ENCODE measurements around the gene VPS18.
"Not testable (repeated sequence)": the region's sequence is repeated elsewhere in the genome, so short reads cannot be mapped to it uniquely, and the experiment has no call there.

The VPS18 gene, protein sequence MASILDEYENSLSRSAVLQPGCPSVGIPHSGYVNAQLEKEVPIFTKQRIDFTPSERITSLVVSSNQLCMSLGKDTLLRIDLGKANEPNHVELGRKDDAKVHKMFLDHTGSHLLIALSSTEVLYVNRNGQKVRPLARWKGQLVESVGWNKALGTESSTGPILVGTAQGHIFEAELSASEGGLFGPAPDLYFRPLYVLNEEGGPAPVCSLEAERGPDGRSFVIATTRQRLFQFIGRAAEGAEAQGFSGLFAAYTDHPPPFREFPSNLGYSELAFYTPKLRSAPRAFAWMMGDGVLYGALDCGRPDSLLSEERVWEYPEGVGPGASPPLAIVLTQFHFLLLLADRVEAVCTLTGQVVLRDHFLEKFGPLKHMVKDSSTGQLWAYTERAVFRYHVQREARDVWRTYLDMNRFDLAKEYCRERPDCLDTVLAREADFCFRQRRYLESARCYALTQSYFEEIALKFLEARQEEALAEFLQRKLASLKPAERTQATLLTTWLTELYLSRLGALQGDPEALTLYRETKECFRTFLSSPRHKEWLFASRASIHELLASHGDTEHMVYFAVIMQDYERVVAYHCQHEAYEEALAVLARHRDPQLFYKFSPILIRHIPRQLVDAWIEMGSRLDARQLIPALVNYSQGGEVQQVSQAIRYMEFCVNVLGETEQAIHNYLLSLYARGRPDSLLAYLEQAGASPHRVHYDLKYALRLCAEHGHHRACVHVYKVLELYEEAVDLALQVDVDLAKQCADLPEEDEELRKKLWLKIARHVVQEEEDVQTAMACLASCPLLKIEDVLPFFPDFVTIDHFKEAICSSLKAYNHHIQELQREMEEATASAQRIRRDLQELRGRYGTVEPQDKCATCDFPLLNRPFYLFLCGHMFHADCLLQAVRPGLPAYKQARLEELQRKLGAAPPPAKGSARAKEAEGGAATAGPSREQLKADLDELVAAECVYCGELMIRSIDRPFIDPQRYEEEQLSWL

GRCh38 chr15:40893733-40894680, at the start of gene VPS18:
TSS of gene VPS18 (plus strand) at chr15:40894450. CDS start at chr15:40894769, 319 bp downstream.
- DNase-seq (ENCODE audit: low read depth), result peak; percentile 97

DNA sequence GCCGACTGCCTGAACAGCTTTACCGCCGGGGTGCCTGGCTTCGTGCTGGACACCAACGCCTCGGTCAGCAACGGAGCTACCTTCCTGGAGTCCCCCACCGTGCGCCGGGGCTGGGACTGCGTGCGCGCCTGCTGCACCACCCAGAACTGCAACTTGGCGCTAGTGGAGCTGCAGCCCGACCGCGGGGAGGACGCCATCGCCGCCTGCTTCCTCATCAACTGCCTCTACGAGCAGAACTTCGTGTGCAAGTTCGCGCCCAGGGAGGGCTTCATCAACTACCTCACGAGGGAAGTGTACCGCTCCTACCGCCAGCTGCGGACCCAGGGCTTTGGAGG, 49.6 kb upstream of the VPS18 start:
- DNase-seq (ENCODE audit: low read depth), result peak; percentile 5

DNA sequence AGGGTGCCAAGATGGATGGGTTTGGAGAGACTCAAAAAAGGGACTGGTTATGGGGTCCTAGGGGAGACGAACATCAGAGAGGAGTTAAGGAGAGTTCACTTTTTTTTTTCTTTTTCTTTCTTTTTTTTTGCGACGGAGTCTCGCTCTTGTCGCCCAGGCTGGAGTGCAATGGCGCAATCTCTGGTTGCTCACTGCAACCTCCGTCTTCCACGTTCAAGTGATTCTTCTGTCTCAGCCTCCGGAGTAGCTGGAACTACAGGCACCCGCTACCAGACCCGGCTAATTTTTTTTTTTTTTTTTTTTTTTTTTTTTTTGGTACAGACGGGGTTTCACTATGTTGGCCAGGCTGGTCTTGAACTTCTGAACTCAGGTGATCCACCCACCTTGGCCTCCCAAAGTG, 49.2 kb upstream of the VPS18 start:
- no peak for DNase-seq (ENCODE audit: low read depth)

DNA sequence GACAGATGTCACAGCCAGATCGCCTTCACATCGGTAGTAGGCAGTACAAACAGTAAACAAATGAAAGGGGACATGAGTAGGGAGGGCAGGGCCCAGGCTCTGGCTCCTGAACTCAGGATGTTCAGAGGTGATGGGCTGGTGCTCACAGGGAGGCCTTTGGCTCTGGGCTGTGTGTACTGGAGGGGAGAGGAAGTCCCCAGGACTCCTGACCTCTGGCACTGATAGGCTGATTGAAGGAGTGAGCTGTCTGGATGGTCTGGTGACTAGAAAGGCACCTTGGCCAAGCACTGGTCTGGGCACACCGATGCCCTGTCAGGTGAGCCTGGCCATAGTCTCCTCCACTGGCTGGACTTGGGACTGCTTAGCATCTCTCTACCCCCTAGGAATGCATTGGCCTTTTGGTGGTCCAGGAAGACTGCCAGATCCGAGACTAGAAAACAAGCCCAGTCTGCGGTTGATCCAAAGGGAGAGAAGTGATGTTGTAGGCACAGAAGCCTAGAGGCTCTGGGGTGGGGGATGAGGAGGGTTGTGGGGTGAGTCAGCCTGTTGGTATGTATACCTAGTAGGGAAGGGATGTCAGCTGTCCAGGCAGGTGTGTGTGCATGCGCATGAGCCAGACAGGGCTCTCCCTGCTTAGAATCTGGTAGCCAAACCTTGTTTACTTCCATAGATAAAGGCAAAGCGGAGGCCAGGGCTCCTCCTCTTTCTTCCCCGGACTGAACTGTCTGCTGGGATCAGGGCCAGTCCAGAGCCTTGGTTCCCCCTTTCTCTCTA, 48.6 kb upstream of the VPS18 start:
- DNase-seq (ENCODE audit: low read depth), result no peak

GRCh38 chr15:40846841-40847222, 47.4 kb upstream of the VPS18 start:
- no peak for DNase-seq (ENCODE audit: low read depth)

DNA sequence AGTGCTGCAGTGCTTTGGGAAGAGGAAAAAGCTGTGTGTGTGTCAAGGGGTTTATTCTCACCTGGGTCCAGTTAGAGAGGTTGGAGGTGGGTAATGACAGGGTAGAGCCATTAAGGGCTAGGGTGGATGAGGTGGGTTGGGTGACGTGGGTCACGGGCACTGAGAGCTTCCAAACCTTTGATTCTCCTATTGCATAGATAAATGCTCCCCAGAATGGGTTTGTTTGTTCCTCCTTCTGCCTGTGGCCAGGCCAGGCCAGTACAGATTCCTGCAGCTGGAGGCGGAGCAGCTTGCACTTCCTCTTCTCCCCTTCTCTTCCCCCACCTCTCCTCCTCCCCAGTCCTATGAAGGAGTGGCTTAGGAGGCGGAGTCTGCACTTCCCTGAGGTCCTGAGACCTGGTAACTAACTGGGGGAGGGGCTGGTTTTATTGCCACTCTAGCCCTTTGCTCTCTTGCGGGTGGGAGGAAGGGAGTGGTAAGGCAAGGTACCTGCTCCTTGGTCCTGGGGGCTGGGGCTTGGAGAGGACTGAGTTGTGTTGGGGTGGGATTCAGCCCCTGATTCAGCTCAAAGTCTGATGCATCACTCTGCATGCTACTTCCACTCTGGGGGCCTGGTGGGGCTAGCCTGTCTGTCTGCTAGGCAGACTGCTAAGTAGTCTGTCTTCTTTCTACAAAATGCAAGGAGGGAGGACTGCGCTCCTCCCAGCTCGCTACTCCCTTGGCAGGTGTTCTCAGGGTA, 46.9 kb upstream of the VPS18 start:
- DNase-seq (ENCODE audit: low read depth), result no peak

- DNase-seq (ENCODE audit: low read depth), result no peak
Measured at GRCh38 chr15:40850576-40851112, 43.6 kb upstream of the VPS18 start.

DNA sequence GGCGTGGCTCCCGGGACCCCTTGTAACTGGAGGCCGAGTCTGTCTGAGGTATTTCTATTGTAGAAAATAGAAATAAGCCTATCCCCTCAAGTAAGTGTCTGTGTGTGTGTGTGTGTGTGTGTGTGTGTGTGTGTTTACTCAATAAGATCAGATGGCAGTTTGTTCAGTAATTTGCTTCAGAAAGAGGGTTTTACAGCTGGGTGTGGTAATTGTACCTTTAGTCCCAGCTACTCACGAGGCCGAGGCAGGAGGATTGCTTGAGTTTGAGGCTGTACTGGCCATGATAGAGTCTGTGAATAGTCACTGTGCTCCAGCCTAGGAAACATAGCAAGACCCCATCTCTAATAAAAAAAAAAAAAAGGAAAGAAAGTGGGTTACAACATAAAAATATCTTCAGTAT, 41.7 kb upstream of the VPS18 start:
- no peak for DNase-seq (ENCODE audit: low read depth)

GRCh38 chr15:40853241-40853890, 40.9 kb upstream of the VPS18 start:
- DNase-seq (ENCODE audit: low read depth), result no peak

DNA sequence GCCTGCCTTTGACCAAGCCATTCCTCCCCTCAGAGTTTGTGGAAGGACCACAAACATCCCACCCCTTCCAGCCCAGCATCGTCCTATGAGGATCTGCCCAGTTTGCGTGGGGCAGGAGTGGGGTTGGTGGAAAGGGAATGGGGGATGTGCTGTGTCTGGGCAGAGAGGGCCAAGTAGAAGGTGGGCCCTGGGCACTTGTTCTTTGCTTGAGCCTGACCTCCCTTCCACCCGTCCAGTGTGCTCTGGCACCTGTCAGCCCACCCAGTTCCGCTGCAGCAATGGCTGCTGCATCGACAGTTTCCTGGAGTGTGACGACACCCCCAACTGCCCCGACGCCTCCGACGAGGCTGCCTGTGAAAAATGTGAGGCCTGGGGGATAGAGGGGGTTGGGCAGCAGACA, 40.1 kb upstream of the VPS18 start:
- no peak for DNase-seq (ENCODE audit: low read depth)

- no peak for DNase-seq (ENCODE audit: low read depth)
Measured at GRCh38 chr15:40855706-40856234, 38.5 kb upstream of the VPS18 start.

- DNase-seq (ENCODE audit: low read depth), result no peak
Measured at GRCh38 chr15:40856746-40857145, 37.5 kb upstream of the VPS18 start.

DNA sequence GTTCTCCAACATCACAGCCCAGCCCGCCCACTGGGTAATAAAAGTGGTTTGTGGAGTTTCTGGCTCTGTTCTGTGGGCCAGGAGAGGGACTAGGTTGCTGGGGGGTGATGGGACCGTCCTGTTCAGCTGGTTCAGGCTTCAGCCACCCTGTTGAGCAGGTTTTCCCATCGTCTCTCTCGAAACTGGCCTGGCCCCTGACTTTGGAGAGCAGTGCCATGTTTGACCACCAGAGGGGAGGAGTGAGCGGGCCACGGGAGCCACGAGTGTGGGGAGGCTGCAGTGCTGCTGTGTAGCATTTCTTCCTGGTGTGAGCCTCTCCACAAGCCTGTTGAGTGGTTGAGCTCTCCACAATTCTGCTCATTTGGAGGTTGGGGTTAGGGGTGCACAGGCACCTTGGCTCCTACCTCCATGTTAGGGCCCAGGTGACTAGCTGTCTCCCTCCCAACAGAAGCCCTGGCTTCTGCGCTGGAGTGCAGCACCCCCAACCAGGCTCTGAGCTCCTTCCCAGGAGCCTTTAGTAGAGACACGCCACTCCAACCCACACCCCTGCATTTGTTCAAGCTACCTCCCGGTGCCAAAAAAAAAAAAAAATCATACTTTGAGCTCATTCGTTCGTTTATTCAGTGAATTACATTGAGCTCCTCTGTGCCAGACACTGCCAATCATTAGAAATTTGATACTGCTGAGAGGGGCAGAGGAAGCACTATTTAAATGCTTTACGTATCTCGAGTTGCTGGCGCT, 36.5 kb upstream of the VPS18 start:
- peak; percentile 73 for DNase-seq (ENCODE audit: low read depth)

DNA sequence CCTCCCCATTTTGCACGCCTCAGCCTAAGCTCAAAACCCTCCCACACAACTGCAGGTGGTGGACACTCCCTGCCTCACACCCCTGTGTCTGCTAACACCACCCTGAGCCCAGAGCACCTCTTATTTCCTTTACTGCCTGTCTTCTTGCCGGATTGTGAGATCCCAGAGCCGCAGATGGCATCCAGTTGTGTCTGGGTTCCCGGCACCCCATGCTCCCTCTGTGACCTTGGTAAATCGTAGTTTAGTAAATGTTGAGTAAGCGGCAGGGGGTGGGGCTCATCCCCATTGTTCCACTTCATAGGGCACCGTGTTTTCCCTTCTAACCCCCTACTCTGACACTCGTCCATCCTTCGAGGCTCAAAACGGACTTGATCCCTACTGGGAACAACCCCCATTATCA, 35.5 kb upstream of the VPS18 start:
- no peak for DNase-seq (ENCODE audit: low read depth)

DNA sequence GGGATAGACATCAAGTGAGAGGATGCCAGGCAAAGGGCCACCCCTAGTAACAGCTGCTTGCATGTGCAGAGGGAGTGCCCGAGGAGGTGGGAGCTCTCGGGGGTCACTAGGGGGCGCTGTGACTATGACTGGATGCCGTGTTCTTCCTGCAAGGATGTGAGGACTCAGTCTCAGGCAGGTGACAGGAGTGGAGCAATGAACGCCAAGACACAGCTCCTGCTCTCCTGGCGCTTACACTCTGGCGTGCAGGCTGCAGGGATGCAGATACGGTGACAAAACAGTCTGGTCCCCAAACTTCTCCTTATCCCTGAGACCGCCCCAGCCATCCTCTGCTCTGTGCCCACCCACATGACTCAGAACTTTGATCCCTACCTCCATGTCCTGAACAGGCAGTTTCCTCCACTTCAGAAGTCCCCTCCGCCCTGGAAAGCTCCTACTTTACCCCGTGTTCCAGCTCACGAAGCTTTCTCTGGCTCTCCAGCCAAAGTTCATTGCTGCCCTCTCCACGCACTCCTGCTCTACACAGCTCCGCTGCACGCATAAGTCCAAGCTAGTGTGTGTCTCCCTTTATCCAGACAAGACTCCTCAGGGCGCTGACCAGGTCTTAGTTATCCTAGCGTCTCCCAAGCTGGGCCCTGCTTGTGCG, 34.9 kb upstream of the VPS18 start:
- peak; percentile 73 for DNase-seq (ENCODE audit: low read depth)

- not testable (repeated sequence) for DNase-seq (ENCODE audit: low read depth)
Measured at GRCh38 chr15:40861147-40861546, 33.1 kb upstream of the VPS18 start.

DNA sequence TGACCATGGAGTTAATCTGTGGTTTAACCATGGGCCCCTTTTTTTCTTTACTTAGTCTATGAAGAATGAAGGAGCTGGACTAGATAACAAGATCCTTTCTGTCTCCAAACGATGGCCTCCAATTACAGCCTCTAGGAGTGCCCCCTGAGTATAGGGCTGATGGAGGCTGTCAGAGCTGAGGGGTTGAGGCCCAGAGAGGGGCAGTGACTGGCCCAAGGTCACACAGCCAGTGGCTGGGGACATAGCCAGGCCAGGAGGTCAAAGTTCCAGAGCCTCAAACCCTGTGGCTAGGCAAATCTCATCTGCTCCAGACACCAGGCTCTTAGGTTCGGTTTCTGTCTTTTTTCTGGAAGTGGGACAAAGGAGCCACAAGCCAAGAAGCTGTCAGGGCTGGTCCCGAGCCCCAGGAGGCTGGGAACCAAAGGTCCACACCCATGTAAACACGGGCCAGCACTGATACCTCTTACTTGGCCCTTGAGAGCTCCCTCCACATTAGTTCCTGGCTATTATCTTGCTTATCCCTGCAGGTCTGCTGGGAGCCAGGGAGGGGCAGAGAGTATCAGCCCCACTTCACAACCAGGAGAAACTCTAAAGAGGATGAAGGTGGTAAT, 30.5 kb upstream of the VPS18 start:
- DNase-seq (ENCODE audit: low read depth), result no peak

GRCh38 chr15:40867199-40867598, 27.1 kb upstream of the VPS18 start:
- no peak for DNase-seq (ENCODE audit: low read depth)

Data from activated gamma-delta T cell treated with anti-CD3 and anti-CD28 coated beads, Interleukin-2, amount 50 U/mL, for 16 hours (primary cell).